ENCODE measurements around the gene ALCAM.

Gene ALCAM

GRCh38 chr3:105611304-105612192, 244.8 kb downstream of the ALCAM start:
- no peak overlapping the region for H3K4me3 ChIP-seq (replicated peaks; ENCODE audit: low read depth, low read length)
- no peak for DNase-seq (ENCODE audit: extremely low read depth, low read depth)
- no peak for TF ChIP-seq CTCF (IDR thresholded peaks at IDR 0.05; ENCODE audit: low read depth, low read length, missing control alignments)

GRCh38 chr3:105613120-105613519, 246.4 kb downstream of the ALCAM start:
- TF ChIP-seq CTCF (IDR thresholded peaks at IDR 0.05; ENCODE audit: low read depth, low read length, missing control alignments): no peak
- no peak for DNase-seq (ENCODE audit: extremely low read depth, low read depth)
- H3K4me3 ChIP-seq (replicated peaks; ENCODE audit: low read depth, low read length): no peak overlapping the region

GRCh38 chr3:105614288-105615030, 247.8 kb downstream of the ALCAM start:
- no peak for DNase-seq (ENCODE audit: extremely low read depth, low read depth)
- no peak for TF ChIP-seq CTCF (IDR thresholded peaks at IDR 0.05; ENCODE audit: low read depth, low read length, missing control alignments)
- H3K4me3 ChIP-seq (replicated peaks; ENCODE audit: low read depth, low read length): no peak overlapping the region

GRCh38 chr3:105615814-105616213, 249.1 kb downstream of the ALCAM start:
- TF ChIP-seq CTCF (IDR thresholded peaks at IDR 0.05; ENCODE audit: low read depth, low read length, missing control alignments): no peak
- DNase-seq (ENCODE audit: extremely low read depth, low read depth): no peak
- no peak overlapping the region for H3K4me3 ChIP-seq (replicated peaks; ENCODE audit: low read depth, low read length)

GRCh38 chr3:105616374-105617121, 249.8 kb downstream of the ALCAM start:
- TF ChIP-seq CTCF (IDR thresholded peaks at IDR 0.05; ENCODE audit: low read depth, low read length, missing control alignments): no peak
- H3K4me3 ChIP-seq (replicated peaks; ENCODE audit: low read depth, low read length): no peak overlapping the region
- no peak for DNase-seq (ENCODE audit: extremely low read depth, low read depth)

- no peak overlapping the region for H3K4me3 ChIP-seq (replicated peaks; ENCODE audit: low read depth, low read length)
- DNase-seq (ENCODE audit: extremely low read depth, low read depth): no peak
- TF ChIP-seq CTCF (IDR thresholded peaks at IDR 0.05; ENCODE audit: low read depth, low read length, missing control alignments): no peak
These were observed 251.8 kb downstream of the ALCAM start for GRCh38 chr3:105618556-105618955.

Measured in HFF-Myc (cell line).